NCI-H1105 (cell line): ENCODE measurements around the gene TEX101.
A peak's percentile ranks its signal among the peaks of the same experiment; 100 is the strongest.
"Not testable (repeated sequence)": the region's sequence is repeated elsewhere in the genome, so short reads cannot be mapped to it uniquely, and the experiment has no call there.

Experiments used
- DNase-seq: peaks from one replicate; lab custom pipeline; 2025; lab: John Stamatoyannopoulos, UW

The TEX101 gene

GRCh38 chr19:43422000-43422688, 7.5 kb downstream of the TEX101 start:
- DNase-seq = no peak

- DNase-seq = no peak
These were observed 8.0 kb downstream of the TEX101 start for GRCh38 chr19:43422689-43423066.

GRCh38 chr19:43423779-43424178, 9.1 kb downstream of the TEX101 start:
- DNase-seq = no peak

- DNase-seq = peak; percentile 50
These were observed 11.1 kb downstream of the TEX101 start for GRCh38 chr19:43425567-43426392.

GRCh38 chr19:43429395-43429794, 14.7 kb downstream of the TEX101 start:
- DNase-seq = no peak

GRCh38 chr19:43430142-43430710, 15.5 kb downstream of the TEX101 start:
- no peak for DNase-seq

- no peak for DNase-seq
These were observed 16.3 kb downstream of the TEX101 start for GRCh38 chr19:43430976-43431375.

GRCh38 chr19:43433358-43433673, 18.6 kb downstream of the TEX101 start:
- DNase-seq = no peak

- DNase-seq = no peak
These were observed 19.0 kb downstream of the TEX101 start for GRCh38 chr19:43433689-43434088.

GRCh38 chr19:43435775-43436174, 21.1 kb downstream of the TEX101 start:
- no peak for DNase-seq

- not testable (repeated sequence) for DNase-seq
These were observed 22.6 kb downstream of the TEX101 start for GRCh38 chr19:43437284-43437683.

- no peak for DNase-seq
These were observed 23.0 kb downstream of the TEX101 start for GRCh38 chr19:43437712-43438111.

- no peak for DNase-seq
These were observed 23.8 kb downstream of the TEX101 start for GRCh38 chr19:43438291-43439031.

- no peak for DNase-seq
These were observed 24.5 kb downstream of the TEX101 start for GRCh38 chr19:43439032-43439708.

- no peak for DNase-seq
These were observed 25.0 kb downstream of the TEX101 start for GRCh38 chr19:43439709-43440063.

- no peak for DNase-seq
These were observed 27.0 kb downstream of the TEX101 start for GRCh38 chr19:43441716-43442115.

- not testable (repeated sequence) for DNase-seq
These were observed 29.4 kb downstream of the TEX101 start for GRCh38 chr19:43444091-43444490.

GRCh38 chr19:43444531-43445287, 30.0 kb downstream of the TEX101 start:
- no peak for DNase-seq

- no peak for DNase-seq
These were observed 30.7 kb downstream of the TEX101 start for GRCh38 chr19:43445426-43445825.

- DNase-seq = peak; percentile 53
These were observed 32.2 kb downstream of the TEX101 start for GRCh38 chr19:43446746-43447489.

- DNase-seq = no peak
These were observed 33.0 kb downstream of the TEX101 start for GRCh38 chr19:43447655-43448054.
